ENCODE results near the gene GSG1.

- TF ChIP-seq POLR2A (IDR thresholded peaks at IDR 0.05) = no peak
- no peak for TF ChIP-seq CTCF (IDR thresholded peaks at IDR 0.05)
These were observed 53.7 kb downstream of the GSG1 start for GRCh38 chr12:13049816-13050215.

Data from thyroid gland (tissue), 4 donors.